Large intestine (tissue), 1 donor: ENCODE results near the gene CAD. TPM values are rescaled to one million over a fixed set of nuclear protein-coding genes. Genes with fewer than 3 reads are reported as not detected.

ENCODE experiments used
- polyA plus RNA-seq: library from polyadenylated mRNA; unstranded; fragments of 120-200 nt; gene quantifications from one replicate; pipeline ENCODE4 v1.2.1, GENCODE V29; 2013

CAD gene
- polyA plus RNA-seq, 1 donor, result 34.9 TPM

Other genes starting within 250 kb of the CAD start
- gene MAPRE3, start 246.7 kb upstream of the CAD start, polyA plus RNA-seq, result 20.7 TPM
- 93.6 TPM for gene TMEM214, start 184.4 kb upstream of the CAD start, polyA plus RNA-seq
- gene AGBL5, start 165.7 kb upstream of the CAD start, polyA plus RNA-seq, result 28.3 TPM
- 313 TPM for gene OST4, start 145.7 kb upstream of the CAD start, polyA plus RNA-seq
- gene EMILIN1, start 138.8 kb upstream of the CAD start, polyA plus RNA-seq, result 49.1 TPM
- 232 TPM for gene KHK, start 130.6 kb upstream of the CAD start, polyA plus RNA-seq
- 11.5 TPM for gene CGREF1, start 98.2 kb upstream of the CAD start, polyA plus RNA-seq
- 2.0 TPM for gene ABHD1, start 93.6 kb upstream of the CAD start, polyA plus RNA-seq
- gene PREB, start 82.7 kb upstream of the CAD start, polyA plus RNA-seq, result 48.5 TPM
- not detected for gene PRR30, start 78.0 kb upstream of the CAD start, polyA plus RNA-seq
- 0.10 TPM for gene TCF23, start 68.4 kb upstream of the CAD start, polyA plus RNA-seq
- 131 TPM for gene ATRAID, start 5.3 kb upstream of the CAD start, polyA plus RNA-seq
- 148 TPM for gene SLC5A6, start 5.1 kb upstream of the CAD start, polyA plus RNA-seq
- 0.57 TPM for gene SLC30A3, start 45.7 kb downstream of the CAD start, polyA plus RNA-seq
- 0.19 TPM for gene DNAJC5G, start 58.1 kb downstream of the CAD start, polyA plus RNA-seq
- 0.60 TPM for gene TRIM54, start 65.1 kb downstream of the CAD start, polyA plus RNA-seq
- 3.4 TPM for gene UCN, start 91.1 kb downstream of the CAD start, polyA plus RNA-seq
- gene MPV17, start 105.7 kb downstream of the CAD start, polyA plus RNA-seq, result 99.6 TPM
- gene GTF3C2, start 139.4 kb downstream of the CAD start, polyA plus RNA-seq, result 51.9 TPM
- gene EIF2B4, start 153.0 kb downstream of the CAD start, polyA plus RNA-seq, result 39.7 TPM
- gene SNX17, start 153.2 kb downstream of the CAD start, polyA plus RNA-seq, result 68.0 TPM
- gene ZNF513, start 163.4 kb downstream of the CAD start, polyA plus RNA-seq, result 23.1 TPM
- 66.4 TPM for gene PPM1G, start 192.2 kb downstream of the CAD start, polyA plus RNA-seq
- 89.0 TPM for gene NRBP1, start 211.3 kb downstream of the CAD start, polyA plus RNA-seq
- 55.5 TPM for gene KRTCAP3, start 225.0 kb downstream of the CAD start, polyA plus RNA-seq